SW480 (cell line): ENCODE results near the gene MEIS1.
A peak's percentile ranks its signal among the peaks of the same experiment; 100 is the strongest.
"Not testable (repeated sequence)": the region's sequence is repeated elsewhere in the genome, so short reads cannot be mapped to it uniquely, and the experiment has no call there.

Source experiments
- DNase-seq: peaks from one replicate; pipeline ENCODE4 v3.0.0-alpha.2; 2016; ENCODE audit warnings: low spot score

The MEIS1 gene

GRCh38 chr2:66434679-66435548, at the start of gene MEIS1:
TSS of gene MEIS1 (plus strand) at chr2:66435125. CDS start at chr2:66435857, 732 bp downstream.
- DNase-seq, result peak; percentile 99

- DNase-seq, result no peak
Measured at GRCh38 chr2:66387016-66387753, 47.7 kb upstream of the MEIS1 start.

- no peak for DNase-seq
Measured at GRCh38 chr2:66389651-66390131, 45.2 kb upstream of the MEIS1 start.

GRCh38 chr2:66390152-66390551, 44.8 kb upstream of the MEIS1 start:
- DNase-seq, result no peak

GRCh38 chr2:66390811-66391210, 44.1 kb upstream of the MEIS1 start:
- DNase-seq, result peak; percentile 5

- not testable (repeated sequence) for DNase-seq
Measured at GRCh38 chr2:66391240-66391639, 43.7 kb upstream of the MEIS1 start.

GRCh38 chr2:66405473-66405872, 29.5 kb upstream of the MEIS1 start:
- DNase-seq, result no peak

- DNase-seq, result no peak
Measured at GRCh38 chr2:66408905-66409304, 26.0 kb upstream of the MEIS1 start.

- no peak for DNase-seq
Measured at GRCh38 chr2:66412874-66413273, 22.1 kb upstream of the MEIS1 start.

GRCh38 chr2:66414896-66415295, 20.0 kb upstream of the MEIS1 start:
- DNase-seq, result no peak

GRCh38 chr2:66418381-66418780, 16.5 kb upstream of the MEIS1 start:
- DNase-seq, result no peak

- DNase-seq, result no peak
Measured at GRCh38 chr2:66421612-66422011, 13.3 kb upstream of the MEIS1 start.

- DNase-seq, result no peak
Measured at GRCh38 chr2:66423391-66424124, 11.4 kb upstream of the MEIS1 start.

- no peak for DNase-seq
Measured at GRCh38 chr2:66426244-66427111, 8.4 kb upstream of the MEIS1 start.

- peak; percentile 12 for DNase-seq
Measured at GRCh38 chr2:66427300-66427699, 7.6 kb upstream of the MEIS1 start.

GRCh38 chr2:66428986-66429612, 5.8 kb upstream of the MEIS1 start:
- peak; percentile 68 for DNase-seq

- DNase-seq, result no peak
Measured at GRCh38 chr2:66429693-66430504, 5.0 kb upstream of the MEIS1 start.

- no peak for DNase-seq
Measured at GRCh38 chr2:66430505-66431273, 4.2 kb upstream of the MEIS1 start.

GRCh38 chr2:66431274-66431642, 3.7 kb upstream of the MEIS1 start:
- DNase-seq, result no peak
